Breast epithelium (tissue), 3 donors: ENCODE data around the gene ATG2A.

Experiments used
- POLR2A ChIP-seq: fragments of 450-650 bp; IDR thresholded peaks from one replicate; pipeline ENCODE4 v1.6.1; 2016; ENCODE audit warnings: antibody characterized with exemption, mild to moderate bottlenecking, moderate library complexity
- POLR2AphosphoS5 ChIP-seq, 3 donors: sonication (generic); formaldehyde crosslinking; IDR thresholded peaks; one replicate each; pipeline ENCODE4 v1.6.1; 2017; ENCODE audit warnings: antibody characterized with exemption in 3 of 3
- TF ChIP-seq, protein P1 (sequence below), 3 donors: fragments of 450-650 bp; IDR thresholded peaks; one replicate each; pipeline ENCODE4 v1.5.1; 2016 to 2017; ENCODE audit warnings: antibody characterized with exemption in 3 of 3, mild to moderate bottlenecking in 3 of 3, moderate library complexity in 3 of 3

DNA sequence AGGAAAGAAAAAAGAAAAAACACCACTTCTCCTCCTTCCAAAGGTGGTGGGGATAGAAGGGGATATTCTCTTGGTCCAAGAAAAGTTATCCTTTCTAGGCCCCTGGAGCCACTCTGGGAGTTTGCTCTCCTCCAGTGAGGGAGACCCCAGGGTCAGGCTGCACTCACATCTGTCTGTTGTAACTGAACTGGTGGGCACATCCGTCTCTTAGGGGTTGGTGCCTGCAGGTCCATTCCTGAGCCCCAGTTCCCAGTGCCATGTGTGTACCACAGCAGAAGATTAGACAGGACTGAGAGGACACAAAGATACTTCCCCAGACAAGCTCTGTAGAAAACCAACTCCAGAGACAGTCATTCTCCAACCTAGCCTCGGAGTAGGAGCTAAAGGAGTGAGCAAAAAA lies 3.1 kb upstream of the ATG2A start:
- TF ChIP-seq, protein P1, sequence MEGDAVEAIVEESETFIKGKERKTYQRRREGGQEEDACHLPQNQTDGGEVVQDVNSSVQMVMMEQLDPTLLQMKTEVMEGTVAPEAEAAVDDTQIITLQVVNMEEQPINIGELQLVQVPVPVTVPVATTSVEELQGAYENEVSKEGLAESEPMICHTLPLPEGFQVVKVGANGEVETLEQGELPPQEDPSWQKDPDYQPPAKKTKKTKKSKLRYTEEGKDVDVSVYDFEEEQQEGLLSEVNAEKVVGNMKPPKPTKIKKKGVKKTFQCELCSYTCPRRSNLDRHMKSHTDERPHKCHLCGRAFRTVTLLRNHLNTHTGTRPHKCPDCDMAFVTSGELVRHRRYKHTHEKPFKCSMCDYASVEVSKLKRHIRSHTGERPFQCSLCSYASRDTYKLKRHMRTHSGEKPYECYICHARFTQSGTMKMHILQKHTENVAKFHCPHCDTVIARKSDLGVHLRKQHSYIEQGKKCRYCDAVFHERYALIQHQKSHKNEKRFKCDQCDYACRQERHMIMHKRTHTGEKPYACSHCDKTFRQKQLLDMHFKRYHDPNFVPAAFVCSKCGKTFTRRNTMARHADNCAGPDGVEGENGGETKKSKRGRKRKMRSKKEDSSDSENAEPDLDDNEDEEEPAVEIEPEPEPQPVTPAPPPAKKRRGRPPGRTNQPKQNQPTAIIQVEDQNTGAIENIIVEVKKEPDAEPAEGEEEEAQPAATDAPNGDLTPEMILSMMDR (IDR thresholded peaks at IDR 0.05): no peak
- no peak for TF ChIP-seq POLR2A
- no peak for TF ChIP-seq POLR2AphosphoS5 (IDR thresholded peaks at IDR 0.05)
